G401 (cell line): ENCODE data around the gene TMEM52B. TPM values are rescaled to one million over a fixed set of nuclear protein-coding genes. Genes with fewer than 3 reads are reported as not detected.
"Not testable (repeated sequence)": the region's sequence is repeated elsewhere in the genome, so short reads cannot be mapped to it uniquely, and the experiment has no call there.

Experiments
- DNase-seq: peaks from one replicate; pipeline ENCODE4 v3.0.0-alpha.2; 2015; ENCODE audit warnings: low spot score
- in situ Hi-C: cut with HindIII; loops from 2 replicates; pipeline ENCODE4 v1.10.0; 2016; ENCODE audit warnings: low sequenced_read_pairs, mixed read lengths
- total RNA-seq: library from RNA; depleted of rRNA; stranded (reverse); fragments of >200 nt; shearing (Covaris generic); gene quantifications from 2 replicates; pipeline ENCODE4 v1.2.3, GENCODE V29; 2014

Gene TMEM52B
- total RNA-seq, 1 experiment from 2014 or later = not detected

DNA sequence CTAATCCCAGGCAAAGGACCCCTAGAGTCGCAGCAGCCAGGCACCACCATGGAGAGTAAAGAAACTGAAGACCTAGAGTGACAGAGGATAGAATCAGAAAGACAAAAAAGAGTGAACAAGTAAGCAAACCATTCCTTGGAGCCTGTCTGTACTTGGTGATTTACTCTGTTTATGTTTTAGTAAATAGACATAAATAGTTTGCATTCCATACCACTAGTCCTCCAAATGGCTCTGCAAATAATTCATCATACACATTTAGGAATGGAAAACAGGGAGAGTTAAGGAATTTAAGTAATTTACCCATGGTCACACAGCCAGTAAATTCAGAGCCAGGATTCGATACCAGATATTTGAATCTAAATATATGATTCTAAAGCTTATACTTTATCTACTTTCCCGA lies 9.7 kb upstream of the TMEM52B start:
- in situ Hi-C loops = no loop called here

DNA sequence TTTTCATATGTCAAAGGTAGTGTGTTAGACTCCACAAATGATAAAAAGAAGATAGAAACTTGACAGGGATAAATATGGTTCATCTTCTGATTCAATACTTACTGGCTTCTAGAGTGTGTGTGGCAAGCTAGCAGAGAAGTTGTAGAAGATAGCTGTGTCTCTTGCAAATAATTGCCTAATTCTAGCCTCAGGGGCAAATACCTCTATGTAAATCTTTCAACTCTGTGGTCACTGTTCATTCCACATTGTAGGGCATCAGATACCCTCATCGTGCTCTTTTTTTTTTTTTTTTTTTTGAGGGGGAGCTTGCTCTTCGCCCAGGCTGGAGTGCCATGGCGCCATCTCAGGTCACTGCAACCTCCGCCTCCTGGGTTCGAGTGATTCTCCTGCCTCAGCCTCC lies 8.6 kb upstream of the TMEM52B start:
- in situ Hi-C loops = no loop called here
- DNase-seq = no peak

More for the DNA sequence above, 9.7 kb upstream of the TMEM52B start:
- no peak for DNase-seq

DNA sequence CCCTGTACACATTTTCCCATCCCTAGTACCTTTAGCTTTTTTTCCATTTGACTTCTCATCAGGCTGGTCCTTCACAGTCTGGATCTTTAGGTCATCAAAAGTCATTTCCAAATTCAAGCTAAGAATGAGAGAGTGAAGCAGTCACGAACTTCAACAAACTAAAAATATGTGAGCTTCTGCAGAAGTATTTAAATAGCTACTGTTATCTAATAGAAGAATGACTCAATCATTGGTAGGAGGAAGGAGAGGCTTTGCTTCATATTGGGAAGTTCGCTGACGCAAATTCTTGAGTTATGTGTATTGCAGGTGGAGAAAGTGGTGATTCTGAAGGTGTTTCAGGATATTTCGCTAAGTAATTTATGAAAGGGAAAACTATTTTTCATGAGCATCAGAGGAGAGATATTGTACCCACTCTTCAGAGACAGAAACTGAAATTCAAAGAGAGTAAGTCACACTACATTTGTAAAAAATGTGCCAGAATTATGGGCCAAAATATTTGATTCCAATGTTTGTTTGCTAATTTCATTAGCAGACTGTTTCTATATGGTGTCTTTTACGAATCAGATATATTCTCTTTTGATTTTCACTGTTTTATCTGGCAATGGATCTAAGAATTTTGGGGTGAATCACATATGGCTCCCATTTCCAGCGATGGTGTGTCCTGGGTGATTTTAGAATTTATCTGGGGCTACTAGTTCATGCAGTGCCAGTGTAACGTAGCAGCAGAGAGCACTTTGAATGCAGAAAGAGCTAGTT lies 6.7 kb upstream of the TMEM52B start, which contains the start of gene OLR1:
Gene OLR1 (minus strand): TSS at position 160 of the 756 bp plus-strand sequence. CDS start 55 bp downstream, at position 105.
- no peak for DNase-seq
- in situ Hi-C loops = no loop called here

DNA sequence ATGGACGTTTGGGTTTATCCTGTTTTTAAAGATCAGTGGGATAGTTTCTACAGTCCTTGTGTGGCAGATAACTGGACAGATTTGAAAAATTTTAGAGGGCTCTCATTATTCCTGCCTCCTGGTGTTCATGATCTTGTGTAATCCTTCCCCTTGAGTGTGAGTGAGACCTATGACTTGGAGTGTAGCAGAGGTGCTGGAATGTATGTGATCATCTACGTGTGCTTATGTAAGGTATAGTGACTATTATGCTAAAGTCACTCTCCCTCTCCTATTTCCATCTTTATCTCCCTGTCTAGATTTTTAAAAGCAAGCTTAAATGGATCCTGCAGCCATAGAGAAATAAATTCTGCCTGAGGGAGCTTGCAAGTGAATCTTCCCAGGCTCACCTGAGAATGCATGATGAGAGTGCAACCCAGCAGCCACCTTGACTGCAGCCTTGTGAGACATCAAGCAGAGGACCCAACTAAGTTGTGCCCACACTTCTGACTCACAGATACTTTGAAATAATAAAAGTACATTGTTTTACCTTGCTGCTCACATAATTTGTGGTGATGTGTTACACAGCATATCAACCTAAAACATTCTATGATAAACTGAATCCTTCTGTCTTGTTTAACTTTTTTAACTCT lies 3.7 kb upstream of the TMEM52B start:
- in situ Hi-C loops = no loop called here
- DNase-seq = no peak

DNA sequence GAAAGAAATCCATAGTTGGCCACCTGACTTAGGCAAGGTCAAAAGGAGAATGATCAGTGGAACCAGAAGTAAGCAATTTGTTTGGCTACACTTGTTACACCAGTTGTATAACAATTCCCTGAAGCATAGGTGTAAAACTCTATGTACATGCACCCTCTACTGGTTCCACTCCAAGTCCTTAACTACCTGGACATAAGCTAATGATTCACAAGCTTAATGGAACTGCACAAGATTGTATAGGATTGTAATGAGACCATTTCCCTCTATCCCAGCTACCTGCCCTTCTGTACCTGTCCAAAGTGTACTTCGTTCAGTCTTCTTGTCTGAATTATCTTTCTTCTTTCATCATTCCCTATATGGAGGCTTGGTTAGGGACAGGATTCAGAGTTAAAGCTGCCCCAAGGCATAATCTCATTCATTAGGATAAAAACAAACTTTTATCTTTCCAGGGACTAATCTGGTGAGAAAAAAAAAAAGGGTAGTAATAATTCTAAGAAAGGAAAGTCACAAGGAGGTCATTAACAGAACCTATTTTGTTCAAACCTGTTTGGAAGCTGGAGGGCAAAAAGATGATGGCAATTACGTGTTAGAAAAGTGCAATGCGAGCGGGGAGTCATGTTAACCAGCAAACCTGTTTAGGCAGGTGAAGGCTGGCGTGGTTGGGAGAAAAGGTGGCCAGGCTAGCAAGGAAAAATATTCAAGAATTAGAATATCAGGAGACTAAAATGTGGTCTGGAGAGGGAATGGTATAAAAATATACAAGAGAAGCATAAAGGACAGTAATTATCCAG lies 2.8 kb upstream of the TMEM52B start:
- DNase-seq = no peak
- in situ Hi-C loops = no loop called here

DNA sequence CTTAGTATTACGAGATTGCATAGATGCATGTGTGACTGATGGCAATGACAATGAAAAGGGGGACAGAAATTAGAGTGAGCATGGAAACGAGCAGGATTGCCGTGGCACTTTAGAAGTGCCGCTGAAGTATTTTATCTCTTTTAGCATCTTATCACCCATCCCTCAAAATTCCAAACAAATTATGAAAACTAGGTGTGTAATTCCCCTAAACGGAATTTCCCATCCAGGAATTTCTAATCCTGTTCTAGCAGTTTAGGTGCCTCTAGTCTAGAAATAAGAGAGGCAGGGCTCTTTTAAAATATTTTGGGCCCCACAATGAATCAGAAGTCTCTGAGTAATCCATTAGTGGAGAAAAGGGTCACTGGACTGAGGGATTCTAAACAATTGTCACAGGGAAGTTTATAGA lies 947 bp downstream of the TMEM52B start:
- in situ Hi-C loops = no loop called here
- no peak for DNase-seq

DNA sequence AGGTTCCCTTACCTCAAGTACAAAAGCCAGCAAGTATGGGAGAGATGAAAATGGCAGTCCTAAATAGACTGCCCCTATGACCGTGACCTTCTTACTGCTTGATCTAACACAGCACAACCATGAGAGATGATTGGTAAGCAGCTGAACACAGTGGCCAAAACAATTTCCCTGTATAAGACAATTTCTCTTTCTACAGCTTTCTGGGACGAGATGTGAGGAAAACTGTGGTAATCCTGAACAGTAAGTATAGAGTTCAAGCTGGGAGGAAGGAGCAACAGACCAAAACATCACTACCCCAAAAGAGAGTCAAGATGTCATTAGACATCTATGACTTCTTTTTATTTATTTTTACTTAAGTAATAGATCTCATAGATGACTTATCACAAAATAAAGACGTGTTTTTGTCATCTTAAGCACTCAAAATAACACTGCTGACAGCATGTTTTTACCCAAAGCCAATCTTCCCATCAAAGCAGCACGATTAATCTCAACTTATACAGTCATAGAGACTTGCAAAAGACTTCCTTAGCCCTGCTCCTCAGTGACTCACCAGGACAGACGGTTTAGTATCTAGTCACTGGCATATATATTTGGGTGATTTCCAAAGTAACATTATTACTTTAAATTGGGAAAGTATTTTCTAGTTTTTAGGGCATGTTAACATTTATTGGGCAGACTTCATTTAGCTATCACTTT lies 3.7 kb downstream of the TMEM52B start:
- DNase-seq = no peak
- in situ Hi-C loops = no loop called here

DNA sequence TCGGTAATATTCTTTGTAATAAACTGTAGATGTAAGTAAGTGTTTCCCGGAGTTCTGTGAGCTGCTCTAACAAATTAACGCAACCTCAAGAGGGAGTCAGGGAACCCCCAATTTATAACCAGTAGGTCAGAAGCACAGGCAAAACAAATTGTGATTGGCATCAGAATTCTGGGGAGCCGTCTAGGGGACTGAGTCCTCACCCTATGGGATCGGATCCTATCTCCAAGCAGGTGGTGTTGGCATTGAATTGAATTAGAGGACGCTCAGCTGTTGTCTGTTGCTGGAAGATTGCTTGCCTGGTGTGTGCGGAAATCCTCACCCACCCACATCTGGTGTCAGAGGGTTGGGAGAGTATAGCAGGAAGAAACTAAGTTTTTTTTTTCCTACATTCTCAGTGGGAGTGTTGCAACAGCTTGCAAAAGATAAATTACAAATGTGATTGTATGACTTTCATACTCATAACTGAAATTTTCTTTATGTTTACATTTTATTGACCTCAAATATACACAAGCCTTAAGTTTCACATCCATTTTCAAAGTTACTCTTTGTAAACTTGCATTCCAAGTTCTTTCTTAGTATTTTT lies 5.5 kb downstream of the TMEM52B start:
- no peak for DNase-seq
- in situ Hi-C loops = no loop called here

DNA sequence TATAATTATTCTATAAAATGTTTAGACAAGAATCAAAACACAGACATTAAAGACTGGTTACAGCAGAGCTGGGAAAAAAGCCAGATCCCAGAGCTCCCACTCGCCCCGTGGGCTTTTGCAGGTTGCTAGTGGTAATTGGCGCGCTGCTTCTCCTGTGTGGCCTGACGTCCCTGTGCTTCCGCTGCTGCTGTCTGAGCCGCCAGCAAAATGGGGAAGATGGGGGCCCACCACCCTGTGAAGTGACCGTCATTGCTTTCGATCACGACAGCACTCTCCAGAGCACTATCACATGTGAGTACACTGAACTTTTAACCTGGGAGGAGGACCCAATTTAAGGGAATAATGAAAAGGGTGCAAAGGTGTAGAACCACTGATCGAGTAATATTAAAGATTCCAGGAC lies 7.5 kb downstream of the TMEM52B start:
- no peak for DNase-seq
- in situ Hi-C loops = no loop called here

DNA sequence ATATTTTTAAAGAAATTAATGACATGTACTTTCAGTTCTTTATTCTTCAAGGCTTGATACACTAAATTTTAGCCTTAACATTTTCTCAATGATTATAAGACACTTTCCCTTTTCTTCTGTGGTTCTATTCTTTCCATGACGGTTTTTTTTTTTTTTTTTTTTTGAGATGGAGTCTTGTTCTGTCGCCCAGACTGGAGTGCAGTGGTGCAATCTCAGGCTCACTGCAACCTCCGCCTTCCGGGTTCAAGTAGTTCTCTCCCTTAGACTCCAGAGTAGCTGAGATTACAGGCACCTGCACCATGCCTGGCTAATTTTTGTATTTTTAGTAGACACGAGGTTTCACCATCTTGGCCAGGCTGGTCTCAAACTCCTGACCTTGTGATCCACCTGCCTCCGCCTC lies 8.1 kb downstream of the TMEM52B start:
- not testable (repeated sequence) for DNase-seq

DNA sequence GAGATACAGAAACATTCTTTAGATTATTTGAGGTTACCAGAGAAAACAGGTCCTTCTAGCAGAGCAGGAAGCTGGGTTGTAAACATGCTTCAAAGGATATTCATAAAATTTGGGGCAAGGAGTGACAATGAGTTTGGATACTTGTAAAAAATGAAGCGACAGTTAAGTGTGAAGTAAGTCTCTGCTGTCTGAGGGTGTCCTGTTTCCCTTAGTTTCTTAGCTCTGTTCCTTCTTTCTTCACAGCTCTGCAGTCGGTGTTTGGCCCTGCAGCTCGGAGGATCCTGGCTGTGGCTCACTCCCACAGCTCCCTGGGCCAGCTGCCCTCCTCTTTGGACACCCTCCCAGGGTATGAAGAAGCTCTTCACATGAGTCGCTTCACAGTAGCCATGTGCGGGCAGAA lies 10.8 kb downstream of the TMEM52B start:
- DNase-seq = peak; percentile 19
- in situ Hi-C loops = no loop called here

More for the DNA sequence above, 8.1 kb downstream of the TMEM52B start:
- in situ Hi-C loops = not testable (repeated sequence)

DNA sequence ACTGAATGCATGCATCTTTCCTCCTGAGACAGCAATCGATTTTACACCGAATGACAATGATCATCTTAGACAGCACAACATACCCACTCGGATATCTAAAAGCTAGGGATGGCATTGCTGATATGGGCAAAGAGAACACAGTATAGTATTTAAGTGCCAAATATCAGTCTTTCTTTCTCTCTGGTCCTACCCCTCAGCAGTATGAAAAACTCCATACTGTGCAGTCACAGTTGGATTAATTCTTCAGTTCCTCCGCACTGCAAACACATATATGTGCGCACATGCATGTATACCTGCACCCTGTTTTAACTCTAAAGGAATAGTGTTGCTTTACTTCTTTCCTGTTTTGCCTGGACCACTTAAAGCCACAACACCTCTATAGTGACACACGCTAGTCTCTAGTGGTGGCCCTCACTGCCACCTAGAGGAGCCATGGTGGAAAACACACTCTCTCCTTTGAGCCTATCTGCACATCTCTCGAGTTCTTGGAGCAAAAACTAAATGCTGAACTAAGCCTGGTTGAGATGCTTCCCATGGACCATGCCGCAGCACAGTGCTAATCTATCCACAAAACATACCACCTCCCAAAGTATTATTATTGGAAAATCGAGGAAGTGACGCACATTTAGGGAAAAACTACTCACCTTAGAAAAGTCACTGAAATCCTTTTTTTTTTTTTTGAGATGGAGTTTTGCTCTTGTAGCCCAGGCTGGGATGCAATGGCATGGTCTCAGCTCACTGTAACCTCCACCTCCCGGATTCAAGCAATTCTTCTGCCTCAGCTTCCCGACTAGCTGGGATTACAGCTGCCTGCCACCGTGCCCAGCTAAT lies 11.9 kb downstream of the TMEM52B start:
- DNase-seq = peak; percentile 78
- in situ Hi-C loops = no loop called here

DNA sequence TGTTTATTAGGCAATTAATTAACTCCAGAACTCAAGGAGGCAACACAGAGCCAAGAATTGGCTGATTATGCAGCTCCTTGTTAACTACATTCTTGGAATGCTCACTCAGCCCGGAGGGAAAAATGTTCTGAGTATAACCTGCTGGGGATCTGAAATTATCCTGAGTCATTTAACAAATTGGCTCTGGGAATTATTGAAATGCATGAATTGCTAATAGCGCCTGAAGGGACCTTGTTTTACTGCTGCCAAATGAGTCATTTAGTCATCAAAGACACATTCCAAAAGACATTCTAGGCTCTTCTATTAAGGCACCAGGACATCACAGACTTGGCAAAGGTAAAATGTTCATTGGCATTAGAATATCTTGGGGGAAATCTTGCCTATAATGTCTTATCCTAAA lies 13.0 kb downstream of the TMEM52B start:
- in situ Hi-C loops = no loop called here
- peak; percentile 15 for DNase-seq

DNA sequence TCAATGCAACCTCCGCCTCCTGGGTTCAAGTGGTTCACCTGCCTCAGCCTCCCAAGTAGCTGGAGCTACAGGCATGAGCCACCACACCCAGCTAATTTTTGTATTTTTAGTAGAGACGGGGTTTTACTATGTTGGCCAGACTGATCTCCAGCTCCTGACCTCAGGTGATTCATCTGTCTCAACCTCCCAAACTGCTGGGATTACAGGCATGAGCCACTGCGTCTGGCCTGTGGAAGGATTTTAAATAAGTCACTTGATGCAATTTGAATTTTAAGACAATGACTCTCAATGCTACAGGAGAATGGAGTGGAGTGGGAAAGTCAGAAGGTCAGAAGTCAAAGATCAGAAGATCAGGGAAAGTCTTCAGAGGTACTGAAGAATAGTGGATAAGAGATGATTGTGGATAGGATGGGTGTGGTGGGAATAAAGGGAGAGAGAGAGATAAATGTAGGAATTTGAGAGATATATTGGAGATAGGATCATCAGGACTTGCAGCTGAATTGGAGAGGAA lies 15.4 kb downstream of the TMEM52B start:
- in situ Hi-C loops = no loop called here
- no peak for DNase-seq

DNA sequence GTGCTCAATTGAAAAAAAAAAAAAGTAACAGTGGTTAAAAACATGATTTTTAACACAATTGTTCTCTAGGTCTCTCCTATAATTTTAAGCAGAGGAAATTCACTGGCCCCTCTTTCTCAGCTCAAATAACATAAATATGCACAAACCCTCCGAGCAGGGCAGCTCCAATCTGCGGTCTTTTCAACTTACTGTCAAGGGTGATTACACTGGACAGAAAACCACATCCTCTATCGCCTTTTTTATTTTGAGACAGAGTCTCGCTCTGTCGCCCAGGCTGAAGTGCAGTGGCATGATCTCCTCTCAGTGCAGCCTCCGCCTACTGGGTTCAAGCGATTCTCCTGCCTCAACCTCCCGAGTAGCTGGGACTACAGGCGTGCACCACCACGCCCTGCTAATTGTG lies 17.4 kb downstream of the TMEM52B start:
- DNase-seq = no peak
- in situ Hi-C loops = no loop called here

DNA sequence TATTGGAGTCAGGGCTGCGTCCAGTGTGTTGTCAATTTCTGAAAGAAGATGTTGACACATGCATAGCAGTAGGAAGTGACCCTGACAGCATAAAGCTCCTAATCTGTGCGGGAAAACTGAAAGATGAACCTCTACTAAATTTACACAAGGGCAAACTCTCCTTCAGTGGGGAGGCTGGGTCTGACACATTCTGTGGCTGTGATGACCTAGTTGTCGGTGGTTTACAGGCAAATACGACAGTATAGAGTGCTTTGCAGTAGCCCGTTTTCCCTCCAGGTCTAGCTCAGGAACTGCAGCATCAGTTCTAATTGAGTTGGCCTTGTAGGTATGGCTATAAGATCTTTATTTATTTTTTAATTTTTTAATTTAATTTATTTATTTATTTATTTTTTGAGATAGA lies 19.0 kb downstream of the TMEM52B start:
- in situ Hi-C loops = no loop called here
- DNase-seq = no peak

DNA sequence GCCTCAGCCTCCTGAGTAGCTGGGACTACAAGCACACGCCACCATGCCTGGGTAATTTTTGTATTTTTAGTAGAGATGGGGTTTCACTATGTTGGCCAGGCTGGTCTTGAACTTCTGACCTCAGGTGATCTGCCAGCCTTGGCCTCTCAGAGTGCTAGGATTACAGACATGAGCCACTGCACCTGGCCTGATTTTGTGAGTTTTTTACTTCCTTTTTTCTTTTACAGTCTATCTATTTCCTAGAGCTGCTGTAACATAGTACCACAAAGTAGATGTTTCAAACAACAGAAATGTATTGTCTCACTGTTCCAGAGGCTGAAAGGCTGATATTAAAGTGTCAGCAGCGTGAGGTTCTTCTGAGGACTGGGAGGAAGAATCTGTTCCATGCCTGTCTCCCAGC lies 25.7 kb downstream of the TMEM52B start:
- not testable (repeated sequence) for DNase-seq

DNA sequence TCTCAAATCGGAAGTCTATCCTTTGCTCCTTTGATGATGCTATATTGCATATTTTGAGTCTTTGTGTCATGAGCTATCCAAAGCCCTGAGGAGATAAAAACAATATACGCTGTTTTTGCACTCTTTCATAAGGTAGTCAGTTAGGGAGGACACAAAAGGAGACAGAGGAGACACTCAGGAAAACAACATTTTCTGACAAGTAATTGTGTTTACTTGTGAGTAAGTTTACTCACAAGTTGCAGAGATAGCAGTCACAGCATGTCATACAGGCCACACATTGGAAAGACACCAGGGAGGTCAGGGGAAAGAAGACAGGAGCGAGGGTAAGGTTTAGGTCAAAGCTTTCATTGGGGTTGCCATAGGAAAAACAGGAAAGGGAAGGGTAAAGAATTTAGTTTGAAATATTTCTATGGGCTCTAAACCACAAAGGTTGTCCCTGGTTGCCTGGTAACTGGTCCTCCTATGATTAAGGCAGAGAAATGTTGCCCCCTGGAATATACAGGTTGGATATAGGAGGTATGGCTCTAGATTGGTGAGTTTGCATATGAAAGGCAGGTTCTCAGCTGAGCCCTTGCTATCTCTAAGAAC lies 26.5 kb downstream of the TMEM52B start:
- in situ Hi-C loops = no loop called here
- no peak for DNase-seq

More for the DNA sequence above, 25.7 kb downstream of the TMEM52B start:
- in situ Hi-C loops = not testable (repeated sequence)
